GM12892 (cell line): Measurements from ENCODE around the gene LPAR5.
A peak's percentile ranks its signal among the peaks of the same experiment; 100 is the strongest.

Experiments used
- POLR2A ChIP-seq: IDR thresholded peaks from 2 replicates; pipeline ENCODE4 v1.6.1; 2011; ENCODE audit warnings: low read depth, low read length, control low read depth
- TAF1 ChIP-seq: IDR thresholded peaks from 2 replicates; pipeline ENCODE4 v1.6.1; 2011; ENCODE audit warnings: low read depth, mild to moderate bottlenecking, control low read depth, low read length, borderline replicate concordance

DNA sequence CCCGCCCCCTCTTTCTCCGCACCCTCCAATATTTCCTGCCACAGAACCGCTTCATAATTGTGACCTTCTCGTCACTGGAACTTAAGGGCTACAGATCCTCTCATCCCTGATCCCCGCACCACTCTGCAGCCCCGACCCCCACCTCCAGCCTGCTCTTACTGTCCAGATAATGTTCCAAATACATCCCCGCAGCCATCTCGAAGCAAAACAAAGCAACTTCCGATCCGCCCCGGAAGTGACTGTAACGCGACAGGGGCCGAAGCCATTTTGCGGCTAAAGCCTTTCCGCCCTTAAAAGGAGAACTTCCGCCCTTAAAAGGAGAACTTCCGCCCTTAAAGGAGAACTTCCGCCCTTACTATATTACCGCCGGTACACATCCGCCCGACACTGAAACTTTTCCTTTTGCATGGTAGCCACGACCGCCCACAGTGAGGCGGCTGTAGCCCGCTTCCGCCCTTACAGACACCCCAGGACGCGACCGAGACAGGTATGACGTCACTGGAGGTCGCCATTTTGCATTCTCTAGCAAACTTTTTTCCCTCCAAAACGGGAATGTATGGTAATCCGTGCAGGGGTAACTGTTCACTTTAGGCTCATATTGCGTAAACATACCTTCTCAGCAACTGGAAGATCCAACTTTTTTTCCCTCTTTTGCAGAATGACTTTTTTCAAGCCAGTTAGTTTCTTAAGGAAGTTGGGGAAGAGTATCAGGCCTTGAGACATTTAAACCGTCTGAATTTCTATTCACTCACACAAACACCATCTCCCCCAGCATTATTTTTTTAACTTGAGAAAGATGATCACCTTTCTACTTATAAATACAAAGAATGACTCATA is 27.4 kb upstream of the LPAR5 start, which contains the start of gene ING4:
- 0 out of 2 replicates have a peak, but pooled peaks have one; percentile 23 for TF ChIP-seq TAF1
- TF ChIP-seq POLR2A: peak; percentile 24; the same call in 1 of the 2 replicates
